ENCODE measurements around the gene LRRC1. TPM values are rescaled to one million over a fixed set of nuclear protein-coding genes. Genes with fewer than 3 reads are reported as not detected.

Gene LRRC1
- total RNA-seq, 2 experiments from 2014 or later, result 3.2 TPM

DNA sequence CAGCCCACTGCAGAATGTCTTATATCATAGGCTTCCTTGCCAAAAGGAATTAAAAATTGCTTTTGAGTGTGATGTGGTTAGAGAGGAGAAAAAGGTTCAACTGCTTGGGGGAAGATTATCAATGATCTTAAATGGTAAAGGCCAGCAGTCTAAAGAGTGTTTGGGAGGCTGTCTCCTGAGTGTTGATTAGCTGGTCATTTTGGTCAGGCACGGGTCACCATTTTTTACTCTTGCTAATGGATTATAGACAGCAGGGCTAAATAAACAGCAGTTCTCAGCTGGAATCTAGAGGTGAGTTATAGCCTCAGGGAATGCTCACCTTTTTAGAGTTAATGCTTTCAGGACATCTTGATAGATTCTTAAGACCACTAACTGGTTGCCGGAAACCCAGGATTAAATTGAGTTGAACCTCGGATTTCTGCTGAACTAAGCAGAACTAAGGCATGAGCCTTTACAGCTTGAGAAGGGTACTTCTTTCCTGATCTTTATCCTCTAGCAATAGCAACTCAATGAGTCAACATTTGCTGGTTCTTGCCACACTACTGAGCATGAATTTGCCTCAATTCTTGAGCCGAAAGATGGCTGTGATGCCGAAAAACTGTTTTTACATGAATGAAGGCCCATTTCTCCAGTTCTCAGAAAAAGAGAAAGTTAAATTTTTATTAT lies 120.4 kb downstream of the LRRC1 start:
- no peaks in the 10 kb centered on the region for H3K27me3 Mint-ChIP-seq
- intact Hi-C loops (cut with micrococcal nuclease), result no loop called here
- no peaks in the 10 kb centered on the region for H3K4me1 Mint-ChIP-seq (ENCODE audit: low read depth)
- ChIA-PET CTCF (no interaction called here), POLR2A (no interaction called here)
- no peaks in the 10 kb centered on the region for H3K9me3 Mint-ChIP-seq
- peaks cover 8% of the 10 kb centered on the region for H3K36me3 Mint-ChIP-seq
- no peak overlapping the region for H3K27ac Mint-ChIP-seq
- no peak for DNase-seq
- no peak overlapping the region for H3K4me3 Mint-ChIP-seq

DNA sequence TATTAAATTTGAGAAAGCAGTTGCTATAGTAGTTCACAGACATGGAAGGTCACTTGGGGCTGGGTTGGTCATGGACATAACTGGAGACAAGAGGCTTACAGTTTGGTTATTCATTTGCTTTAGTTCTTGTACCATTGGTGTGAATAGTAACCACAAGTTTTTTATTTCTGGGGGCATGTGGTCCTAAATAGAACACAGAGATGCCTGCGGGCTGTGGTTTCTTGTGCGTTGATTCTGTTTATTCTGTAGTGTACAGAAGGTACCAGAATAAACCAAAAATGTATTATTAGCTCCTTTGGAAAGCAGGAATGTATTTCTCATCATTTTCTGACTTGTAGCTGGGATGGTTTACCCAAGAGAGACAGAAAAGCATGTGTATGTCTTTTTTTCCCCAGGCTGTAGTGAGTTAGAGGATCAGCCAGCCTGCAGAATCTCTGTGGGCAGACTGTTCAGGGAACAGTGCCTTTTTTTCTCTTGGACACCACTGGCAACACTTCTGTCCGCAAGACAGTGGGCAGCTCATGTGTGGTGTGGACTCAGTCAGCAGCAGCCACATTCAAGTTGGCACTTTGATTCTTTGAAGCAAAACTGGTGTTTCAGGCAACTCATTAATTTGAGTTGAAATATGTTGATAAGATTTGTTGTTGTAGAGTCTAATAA lies 122.1 kb downstream of the LRRC1 start:
- Mint-ChIP-seq H3K4me3 (no peak overlapping the region), H3K27me3 (no peaks in the 10 kb centered on the region), H3K4me1 (ENCODE audit: low read depth) (no peaks in the 10 kb centered on the region), H3K36me3 (peaks cover 15% of the 10 kb centered on the region), H3K27ac (no peak overlapping the region), H3K9me3 (no peaks in the 10 kb centered on the region)
- intact Hi-C loops (cut with micrococcal nuclease), result no loop called here
- ChIA-PET POLR2A (no interaction called here), CTCF (interaction anchor here (0.6 kb wide), 1 partner anchor 55 kb away, joined by 3 read pairs; no protein-coding TSS in a partner anchor)
- no peak for DNase-seq

DNA sequence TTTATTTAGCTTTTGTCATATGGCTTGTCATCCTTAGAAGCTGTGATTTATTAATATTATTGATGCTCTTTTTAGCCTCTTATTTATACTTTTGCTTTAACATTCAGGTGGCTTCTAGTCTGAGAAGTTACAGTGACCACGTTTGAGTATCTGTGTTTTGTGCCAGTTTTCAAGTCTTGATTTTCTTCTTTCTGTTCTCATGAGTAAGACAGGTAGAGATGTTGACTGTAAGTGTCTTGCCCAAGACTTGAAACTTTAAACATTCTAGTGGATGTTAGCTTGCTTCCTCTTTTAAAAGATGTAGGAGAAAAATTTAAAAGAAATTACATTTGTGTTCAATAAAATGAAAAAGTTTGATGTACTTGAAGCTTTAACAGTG lies 122.6 kb downstream of the LRRC1 start:
- H3K4me3 Mint-ChIP-seq, result no peak overlapping the region
- CTCF ChIA-PET, result interaction anchor here (0.6 kb wide), 1 partner anchor 56 kb away, joined by 3 read pairs; no protein-coding TSS in a partner anchor

GRCh38 chr6:53918854-53919510 lies 124.2 kb downstream of the LRRC1 start:
- H3K9me3 Mint-ChIP-seq, result no peaks in the 10 kb centered on the region
- no peaks in the 10 kb centered on the region for H3K4me1 Mint-ChIP-seq (ENCODE audit: low read depth)
- H3K4me3 Mint-ChIP-seq, result no peak overlapping the region
- H3K27me3 Mint-ChIP-seq, result no peaks in the 10 kb centered on the region
- ChIA-PET POLR2A (no interaction called here), CTCF (no interaction called here)
- intact Hi-C loops (cut with micrococcal nuclease), result no loop called here
- H3K27ac Mint-ChIP-seq, result no peak overlapping the region
- DNase-seq, result no peak
- peaks cover 12% of the 10 kb centered on the region for H3K36me3 Mint-ChIP-seq

More for the DNA sequence above, 122.6 kb downstream of the LRRC1 start:
- Mint-ChIP-seq H3K4me1 (ENCODE audit: low read depth) (no peaks in the 10 kb centered on the region), H3K9me3 (no peaks in the 10 kb centered on the region), H3K27me3 (no peaks in the 10 kb centered on the region), H3K36me3 (peaks cover 15% of the 10 kb centered on the region), H3K27ac (no peak overlapping the region)
- DNase-seq, result no peak
- intact Hi-C loops (cut with micrococcal nuclease), result no loop called here
- POLR2A ChIA-PET, result no interaction called here

DNA sequence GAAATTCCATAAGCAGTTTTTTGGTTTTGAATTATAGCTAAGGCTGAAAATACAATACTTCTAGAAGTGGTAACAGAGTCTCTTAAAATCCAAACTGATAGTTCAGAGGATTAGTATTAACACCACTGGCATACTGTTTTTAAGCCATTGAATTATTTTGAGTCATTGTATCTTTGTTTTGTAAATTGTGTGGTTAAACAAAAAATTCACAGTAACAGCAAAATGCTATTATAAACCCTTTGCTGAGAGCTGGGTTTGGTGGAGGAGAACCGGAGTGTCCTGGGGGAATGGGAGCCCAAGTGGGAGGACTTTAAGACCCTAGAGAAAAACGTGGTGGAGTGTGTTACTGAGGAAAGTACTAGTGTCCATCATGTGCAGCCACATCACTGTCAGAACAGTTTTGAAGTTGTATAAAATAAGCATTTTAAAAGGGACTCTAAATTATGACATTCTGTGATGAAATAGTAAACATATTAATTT lies 125.1 kb downstream of the LRRC1 start:
- intact Hi-C loops (cut with micrococcal nuclease), result no loop called here
- no peak for DNase-seq
- H3K27me3 Mint-ChIP-seq, result no peaks in the 10 kb centered on the region
- ChIA-PET CTCF (no interaction called here), POLR2A (no interaction called here)
- H3K36me3 Mint-ChIP-seq, result peaks cover 10% of the 10 kb centered on the region
- no peak overlapping the region for H3K4me3 Mint-ChIP-seq
- H3K27ac Mint-ChIP-seq, result no peak overlapping the region
- no peaks in the 10 kb centered on the region for H3K4me1 Mint-ChIP-seq (ENCODE audit: low read depth)
- no peaks in the 10 kb centered on the region for H3K9me3 Mint-ChIP-seq

DNA sequence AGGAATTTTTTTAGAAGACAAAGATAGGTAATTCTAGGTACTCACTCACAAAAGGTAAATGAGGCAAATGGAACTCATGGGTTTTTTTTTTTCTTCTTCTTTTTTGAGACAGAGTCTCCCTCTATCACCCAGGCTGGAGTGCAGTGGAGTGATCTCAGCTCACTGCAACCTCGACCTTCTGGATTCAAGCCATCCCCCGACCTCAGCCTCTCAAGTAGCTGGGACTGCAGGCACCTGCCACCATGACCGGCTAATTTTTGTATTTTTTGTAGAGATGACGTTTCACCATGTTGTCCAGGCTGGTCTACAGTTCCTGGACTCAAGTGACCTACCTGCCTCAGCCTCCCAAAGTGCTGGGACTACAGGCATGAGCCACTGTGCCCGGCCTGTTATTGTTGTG lies 126.1 kb downstream of the LRRC1 start:
- intact Hi-C loops (cut with micrococcal nuclease), result no loop called here
- Mint-ChIP-seq H3K4me3 (no peak overlapping the region), H3K9me3 (no peaks in the 10 kb centered on the region), H3K27me3 (no peaks in the 10 kb centered on the region), H3K27ac (no peak overlapping the region), H3K36me3 (peaks cover 9% of the 10 kb centered on the region), H3K4me1 (ENCODE audit: low read depth) (no peaks in the 10 kb centered on the region)
- ChIA-PET CTCF (no interaction called here), POLR2A (no interaction called here)
- DNase-seq, result no peak

GRCh38 chr6:53921639-53922038 lies 126.8 kb downstream of the LRRC1 start:
- CTCF ChIA-PET, result no interaction called here
- intact Hi-C loops (cut with micrococcal nuclease), result no loop called here

GRCh38 chr6:53922539-53922981 lies 127.8 kb downstream of the LRRC1 start:
- ChIA-PET POLR2A (no interaction called here), CTCF (no interaction called here)
- intact Hi-C loops (cut with micrococcal nuclease), result no loop called here
- no peaks in the 10 kb centered on the region for H3K27me3 Mint-ChIP-seq
- H3K9me3 Mint-ChIP-seq, result no peaks in the 10 kb centered on the region
- H3K36me3 Mint-ChIP-seq, result peaks cover 9% of the 10 kb centered on the region
- H3K27ac Mint-ChIP-seq, result no peak overlapping the region
- H3K4me3 Mint-ChIP-seq, result no peak overlapping the region
- DNase-seq, result no peak
- no peaks in the 10 kb centered on the region for H3K4me1 Mint-ChIP-seq (ENCODE audit: low read depth)

More at GRCh38 chr6:53921639-53922038, 126.8 kb downstream of the LRRC1 start:
- Mint-ChIP-seq H3K4me1 (ENCODE audit: low read depth) (no peaks in the 10 kb centered on the region), H3K9me3 (no peaks in the 10 kb centered on the region), H3K27me3 (no peaks in the 10 kb centered on the region), H3K27ac (no peak overlapping the region), H3K36me3 (peaks cover 9% of the 10 kb centered on the region), H3K4me3 (no peak overlapping the region)
- POLR2A ChIA-PET, result no interaction called here
- no peak for DNase-seq

- no peaks in the 10 kb centered on the region for H3K4me1 Mint-ChIP-seq (ENCODE audit: low read depth)
- intact Hi-C loops (cut with micrococcal nuclease), result no loop called here
- no peak overlapping the region for H3K4me3 Mint-ChIP-seq
- H3K9me3 Mint-ChIP-seq, result no peaks in the 10 kb centered on the region
- H3K27me3 Mint-ChIP-seq, result no peaks in the 10 kb centered on the region
- ChIA-PET CTCF (no interaction called here), POLR2A (no interaction called here)
- no peak overlapping the region for H3K27ac Mint-ChIP-seq
- peaks cover 9% of the 10 kb centered on the region for H3K36me3 Mint-ChIP-seq
- DNase-seq, result no peak
Measured at GRCh38 chr6:53924277-53924676, 129.5 kb downstream of the LRRC1 start.

DNA sequence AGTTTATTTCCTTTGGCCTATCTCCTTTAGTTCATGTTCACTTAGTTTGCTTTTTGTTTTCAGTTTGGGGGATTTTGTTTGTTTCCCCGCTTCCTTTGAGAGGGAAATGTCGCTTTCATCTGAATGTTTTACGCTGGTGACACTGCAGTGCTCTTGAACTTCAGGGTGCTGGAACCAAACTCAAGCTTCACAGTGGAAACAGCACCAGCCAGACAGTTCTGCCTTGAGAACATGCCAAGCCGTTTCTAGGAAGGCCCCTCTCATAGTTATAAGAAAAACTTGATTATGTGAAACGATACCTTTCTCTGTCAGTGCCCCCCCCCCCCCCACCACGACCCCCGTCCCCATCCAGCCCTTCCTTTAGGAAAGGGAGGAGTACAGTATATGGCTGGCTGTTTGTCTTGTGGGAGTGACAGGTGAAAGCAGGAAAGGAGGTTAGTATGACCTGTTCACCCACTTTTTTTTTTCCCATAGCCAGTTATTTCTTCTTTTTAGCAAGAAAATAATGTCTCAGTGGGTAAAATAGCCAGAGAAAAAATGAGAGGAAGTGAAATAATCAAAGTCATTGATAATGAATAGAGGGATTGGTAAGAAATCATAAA lies 130.1 kb downstream of the LRRC1 start:
- H3K36me3 Mint-ChIP-seq, result peaks cover 7% of the 10 kb centered on the region
- POLR2A ChIA-PET, result no interaction called here
- CTCF ChIA-PET, result no interaction called here
- H3K9me3 Mint-ChIP-seq, result no peaks in the 10 kb centered on the region
- intact Hi-C loops (cut with micrococcal nuclease), result no loop called here
- H3K27ac Mint-ChIP-seq, result no peak overlapping the region
- H3K4me1 Mint-ChIP-seq (ENCODE audit: low read depth), result no peaks in the 10 kb centered on the region
- H3K27me3 Mint-ChIP-seq, result no peaks in the 10 kb centered on the region
- no peak for DNase-seq
- H3K4me3 Mint-ChIP-seq, result no peak overlapping the region

DNA sequence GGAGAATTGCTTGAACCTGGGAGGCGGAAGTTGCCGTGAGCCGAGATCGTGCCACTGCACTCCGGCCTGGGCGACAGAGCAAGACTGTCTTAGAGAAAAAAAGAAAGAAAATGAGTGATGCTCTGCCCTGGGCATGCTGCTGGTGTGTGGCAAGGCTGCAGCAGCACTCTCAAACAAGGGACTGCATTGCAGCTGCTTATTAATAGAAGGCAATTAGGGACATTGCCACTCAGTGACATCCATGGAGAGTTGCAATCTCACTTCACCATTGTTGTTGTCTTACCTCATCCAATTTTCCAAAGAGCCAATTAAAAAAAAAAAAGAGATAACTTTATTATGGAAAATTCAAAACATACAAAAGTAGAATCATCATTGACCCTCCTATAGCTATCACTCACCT lies 131.1 kb downstream of the LRRC1 start:
- intact Hi-C loops (cut with micrococcal nuclease), result no loop called here
- Mint-ChIP-seq H3K4me3 (no peak overlapping the region), H3K27ac (no peak overlapping the region), H3K36me3 (peaks cover 4% of the 10 kb centered on the region), H3K4me1 (ENCODE audit: low read depth) (no peaks in the 10 kb centered on the region), H3K9me3 (no peaks in the 10 kb centered on the region), H3K27me3 (no peaks in the 10 kb centered on the region)
- ChIA-PET CTCF (no interaction called here), POLR2A (no interaction called here)
- DNase-seq, result no peak

- POLR2A ChIA-PET, result no interaction called here
- Mint-ChIP-seq H3K4me3 (no peak overlapping the region), H3K27me3 (no peaks in the 10 kb centered on the region)
Measured at GRCh38 chr6:53926505-53926904, 131.7 kb downstream of the LRRC1 start.

More at GRCh38 chr6:53926505-53926904, 131.7 kb downstream of the LRRC1 start:
- DNase-seq, result no peak
- intact Hi-C loops (cut with micrococcal nuclease), result no loop called here
- CTCF ChIA-PET, result no interaction called here
- Mint-ChIP-seq H3K4me1 (ENCODE audit: low read depth) (no peaks in the 10 kb centered on the region), H3K36me3 (peaks cover under 1% of the 10 kb centered on the region), H3K9me3 (no peaks in the 10 kb centered on the region), H3K27ac (no peak overlapping the region)
